ENCODE results near the gene GFRA1.
A peak's percentile ranks its signal among the peaks of the same experiment; 100 is the strongest.

Gene GFRA1

DNA sequence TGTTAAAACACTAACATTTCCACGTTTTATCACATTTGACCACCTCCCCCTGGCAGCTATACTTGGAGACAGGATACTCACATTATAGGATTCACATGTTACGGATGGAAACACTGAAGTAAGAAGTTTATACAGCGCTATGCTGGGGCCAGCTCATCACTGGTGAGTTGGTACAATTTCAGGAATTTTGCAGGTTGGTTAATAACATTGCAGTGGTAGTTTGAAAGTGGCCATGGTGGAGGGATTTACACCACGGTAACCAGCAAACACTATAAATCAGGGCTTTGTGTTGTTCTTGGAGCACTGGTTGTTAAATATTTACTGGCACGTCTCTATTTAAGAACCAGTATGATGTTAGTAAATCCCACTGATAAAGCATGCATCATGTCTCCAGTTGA, 174.0 kb downstream of the GFRA1 start:
- peaks cover 10% of the 10 kb centered on the region for H3K27me3 Mint-ChIP-seq (ENCODE audit: low read depth)
- H3K4me3 Mint-ChIP-seq, result no peak overlapping the region
- TF ChIP-seq, protein P1, sequence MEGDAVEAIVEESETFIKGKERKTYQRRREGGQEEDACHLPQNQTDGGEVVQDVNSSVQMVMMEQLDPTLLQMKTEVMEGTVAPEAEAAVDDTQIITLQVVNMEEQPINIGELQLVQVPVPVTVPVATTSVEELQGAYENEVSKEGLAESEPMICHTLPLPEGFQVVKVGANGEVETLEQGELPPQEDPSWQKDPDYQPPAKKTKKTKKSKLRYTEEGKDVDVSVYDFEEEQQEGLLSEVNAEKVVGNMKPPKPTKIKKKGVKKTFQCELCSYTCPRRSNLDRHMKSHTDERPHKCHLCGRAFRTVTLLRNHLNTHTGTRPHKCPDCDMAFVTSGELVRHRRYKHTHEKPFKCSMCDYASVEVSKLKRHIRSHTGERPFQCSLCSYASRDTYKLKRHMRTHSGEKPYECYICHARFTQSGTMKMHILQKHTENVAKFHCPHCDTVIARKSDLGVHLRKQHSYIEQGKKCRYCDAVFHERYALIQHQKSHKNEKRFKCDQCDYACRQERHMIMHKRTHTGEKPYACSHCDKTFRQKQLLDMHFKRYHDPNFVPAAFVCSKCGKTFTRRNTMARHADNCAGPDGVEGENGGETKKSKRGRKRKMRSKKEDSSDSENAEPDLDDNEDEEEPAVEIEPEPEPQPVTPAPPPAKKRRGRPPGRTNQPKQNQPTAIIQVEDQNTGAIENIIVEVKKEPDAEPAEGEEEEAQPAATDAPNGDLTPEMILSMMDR (IDR thresholded peaks at IDR 0.05; ENCODE audit: unreplicated experiment in 3 of 3), result no peak
- H3K4me1 Mint-ChIP-seq, result peaks cover 66% of the 10 kb centered on the region
- peaks cover 4% of the 10 kb centered on the region for H3K36me3 Mint-ChIP-seq (ENCODE audit: low read depth)
- H3K9me3 Mint-ChIP-seq, result no peaks in the 10 kb centered on the region
- peak overlapping the region; percentile 63 to 85 (median 81) for H3K27ac Mint-ChIP-seq

- H3K4me1 Mint-ChIP-seq, result peaks cover 66% of the 10 kb centered on the region
- peaks cover 4% of the 10 kb centered on the region for H3K36me3 Mint-ChIP-seq (ENCODE audit: low read depth)
- TF ChIP-seq, protein P1 (IDR thresholded peaks at IDR 0.05; ENCODE audit: unreplicated experiment in 3 of 3), result no peak
- H3K4me3 Mint-ChIP-seq, result peak overlapping the region in 1 of 3 experiments; percentile 6
- H3K27ac Mint-ChIP-seq, result peak overlapping the region; percentile 63 to 85 (median 81)
- H3K27me3 Mint-ChIP-seq (ENCODE audit: low read depth), result peaks cover 10% of the 10 kb centered on the region
- H3K9me3 Mint-ChIP-seq, result no peaks in the 10 kb centered on the region
Measured at GRCh38 chr10:116098411-116099022, 174.5 kb downstream of the GFRA1 start.

- no peaks in the 10 kb centered on the region for H3K36me3 Mint-ChIP-seq (ENCODE audit: low read depth)
- H3K9me3 Mint-ChIP-seq, result no peaks in the 10 kb centered on the region
- H3K27ac Mint-ChIP-seq, result peak overlapping the region; percentile 63 to 85 (median 75)
- TF ChIP-seq, protein P1 (IDR thresholded peaks at IDR 0.05; ENCODE audit: unreplicated experiment in 3 of 3), result no peak
- H3K27me3 Mint-ChIP-seq (ENCODE audit: low read depth), result peaks cover 10% of the 10 kb centered on the region
- H3K4me1 Mint-ChIP-seq, result peaks cover 74% of the 10 kb centered on the region
- peak overlapping the region in 1 of 3 experiments; percentile 25 for H3K4me3 Mint-ChIP-seq
Measured at GRCh38 chr10:116097239-116097784, 175.7 kb downstream of the GFRA1 start.

GRCh38 chr10:116096526-116096925, 176.5 kb downstream of the GFRA1 start:
- H3K36me3 Mint-ChIP-seq (ENCODE audit: low read depth), result no peaks in the 10 kb centered on the region
- TF ChIP-seq, protein P1 (IDR thresholded peaks at IDR 0.05; ENCODE audit: unreplicated experiment in 3 of 3), result no peak
- peak overlapping the region; percentile 63 to 85 (median 75) for H3K27ac Mint-ChIP-seq
- H3K4me3 Mint-ChIP-seq, result peak overlapping the region in 2 of 3 experiments; percentile 25 to 29
- no peaks in the 10 kb centered on the region for H3K9me3 Mint-ChIP-seq
- H3K4me1 Mint-ChIP-seq, result peaks cover 73% of the 10 kb centered on the region
- peaks cover 10% of the 10 kb centered on the region for H3K27me3 Mint-ChIP-seq (ENCODE audit: low read depth)

- peaks cover 6% of the 10 kb centered on the region for H3K27me3 Mint-ChIP-seq (ENCODE audit: low read depth)
- no peaks in the 10 kb centered on the region for H3K9me3 Mint-ChIP-seq
- H3K27ac Mint-ChIP-seq, result no peak overlapping the region
- TF ChIP-seq, protein P1 (IDR thresholded peaks at IDR 0.05; ENCODE audit: unreplicated experiment in 3 of 3), result no peak
- H3K4me1 Mint-ChIP-seq, result peaks cover 75% of the 10 kb centered on the region
- H3K4me3 Mint-ChIP-seq, result no peak overlapping the region
- H3K36me3 Mint-ChIP-seq (ENCODE audit: low read depth), result no peaks in the 10 kb centered on the region
Measured at GRCh38 chr10:116094356-116094755, 178.7 kb downstream of the GFRA1 start.

DNA sequence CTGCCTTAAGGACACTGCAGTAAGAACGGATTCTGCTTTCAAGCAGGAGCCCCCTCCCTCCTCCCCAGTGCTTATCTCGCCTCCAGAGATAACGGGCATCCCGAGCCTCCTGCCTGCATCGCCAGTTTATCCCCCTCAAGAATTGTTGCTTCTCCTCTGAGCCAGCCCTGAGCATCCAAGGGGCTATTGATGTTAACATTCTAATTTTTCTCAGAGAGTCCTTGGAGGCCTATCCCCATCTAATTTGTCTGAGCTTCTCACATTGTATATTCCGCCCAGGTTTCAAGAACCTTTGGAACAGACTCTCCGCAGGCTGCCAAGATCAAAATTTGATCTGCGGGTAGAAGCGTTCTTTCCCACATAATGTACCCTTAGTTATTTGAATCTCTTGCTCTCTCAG, 180.0 kb downstream of the GFRA1 start:
- H3K4me3 Mint-ChIP-seq, result no peak overlapping the region
- peaks cover 2% of the 10 kb centered on the region for H3K36me3 Mint-ChIP-seq (ENCODE audit: low read depth)
- H3K4me1 Mint-ChIP-seq, result peaks cover 66% of the 10 kb centered on the region
- no peaks in the 10 kb centered on the region for H3K9me3 Mint-ChIP-seq
- TF ChIP-seq, protein P1 (IDR thresholded peaks at IDR 0.05; ENCODE audit: unreplicated experiment in 3 of 3), result no peak
- H3K27ac Mint-ChIP-seq, result no peak overlapping the region
- H3K27me3 Mint-ChIP-seq (ENCODE audit: low read depth), result no peaks in the 10 kb centered on the region

Data from nephron (organoid).